WTC11 (cell line): ENCODE results near the gene ZNF648. TPM values are rescaled to one million over a fixed set of nuclear protein-coding genes. Genes with fewer than 3 reads are reported as not detected.

Experiments
- ATAC-seq: fragments of 200-7000 bp; cut with Tn5 transposase; 2 replicates; pipeline ENCODE4 v1.10.0; 2021; ENCODE audit warnings: mild to moderate bottlenecking, moderate library complexity
- CTCF ChIA-PET: fragments of 300-600 bp; sonication (Branson Sonifier 250); formaldehyde crosslinking; loops from one replicate; lab custom pipeline; 2021; ENCODE audit warnings: antibody characterized with exemption; lab: Charles Lee
- POLR2A ChIA-PET: fragments of 350-600 bp; sonication (Branson Sonifier 250); formaldehyde crosslinking; loops from one replicate; lab custom pipeline; 2021; ENCODE audit warnings: antibody characterized with exemption; lab: Charles Lee
- DNase-seq: peaks from one replicate; pipeline ENCODE4 v3.0.0; 2021; ENCODE audit warnings: low spot score
- H3K27ac Mint-ChIP-seq: 2 replicates; pipeline ENCODE4 v1.8.0; 2021; ENCODE audit warnings: mixed read lengths
- H3K27me3 Mint-ChIP-seq: 2 replicates; pipeline ENCODE4 v1.8.0; 2021; ENCODE audit warnings: low read depth, mild to moderate bottlenecking, moderate library complexity, mixed read lengths
- H3K36me3 Mint-ChIP-seq: 2 replicates; pipeline ENCODE4 v1.8.0; 2021; ENCODE audit warnings: mixed read lengths
- H3K4me1 Mint-ChIP-seq: 2 replicates; pipeline ENCODE4 v1.8.0; 2022; ENCODE audit warnings: mixed read lengths
- H3K4me3 Mint-ChIP-seq: 2 replicates; pipeline ENCODE4 v1.8.0; 2021; ENCODE audit warnings: mild to moderate bottlenecking, moderate library complexity, mixed read lengths
- H3K9me3 Mint-ChIP-seq: 2 replicates; pipeline ENCODE4 v1.8.0; 2021; ENCODE audit warnings: mixed read lengths
- AR ChIP-seq: fragments of 250-450 bp; sonication (Bioruptor Pico); IDR thresholded peaks from 2 replicates; pipeline ENCODE4 v1.9.0; 2021; ENCODE audit warnings: mild to moderate bottlenecking
- CREM ChIP-seq: sonication (generic); formaldehyde crosslinking; IDR thresholded peaks from 2 replicates; pipeline ENCODE4 v1.8.1; 2022; ENCODE audit warnings: mild to moderate bottlenecking, missing genetic modification reagents, moderate library complexity
- CTCF ChIP-seq: fragments of 200-600 bp; IDR thresholded peaks from 2 replicates; pipeline ENCODE4 v1.8.0; 2022; ENCODE audit warnings: antibody characterized with exemption
- ETV6 ChIP-seq: sonication (generic); formaldehyde crosslinking; IDR thresholded peaks from 2 replicates; pipeline ENCODE4 v1.8.1; 2022; ENCODE audit warnings: mild to moderate bottlenecking, missing genetic modification reagents
- FOXJ3 ChIP-seq: sonication (generic); formaldehyde crosslinking; IDR thresholded peaks from 2 replicates; pipeline ENCODE4 v1.9.0; 2021; ENCODE audit warnings: missing genetic modification reagents, mild to moderate bottlenecking, borderline replicate concordance
- NFATC4 ChIP-seq: fragments of 250-450 bp; sonication (Bioruptor Pico); IDR thresholded peaks from 2 replicates; pipeline ENCODE4 v1.9.0; 2021; ENCODE audit warnings: mild to moderate bottlenecking
- PRRX2 ChIP-seq: fragments of 250-450 bp; sonication (Bioruptor Pico); IDR thresholded peaks from 2 replicates; pipeline ENCODE4 v1.8.0; 2021; ENCODE audit warnings: mild to moderate bottlenecking
- RELA ChIP-seq: sonication (generic); formaldehyde crosslinking; IDR thresholded peaks from 2 replicates; pipeline ENCODE4 v1.8.1; 2022; ENCODE audit warnings: missing genetic modification reagents, mild to moderate bottlenecking, borderline replicate concordance
- RORB ChIP-seq: fragments of 250-450 bp; sonication (Bioruptor Pico); IDR thresholded peaks from 2 replicates; pipeline ENCODE4 v1.9.0; 2021; ENCODE audit warnings: mild to moderate bottlenecking
- USF2 ChIP-seq: sonication (generic); formaldehyde crosslinking; IDR thresholded peaks from 2 replicates; pipeline ENCODE4 v1.8.1; 2023; ENCODE audit warnings: mild to moderate bottlenecking, missing genetic modification reagents, moderate library complexity
- ZNF121 ChIP-seq: sonication (generic); formaldehyde crosslinking; IDR thresholded peaks from 2 replicates; pipeline ENCODE4 v1.8.0; 2023; ENCODE audit warnings: missing genetic modification reagents
- ZNF138 ChIP-seq: sonication (generic); formaldehyde crosslinking; conservative IDR thresholded peaks from 2 replicates; pipeline ENCODE4 v1.8.1; 2022; ENCODE audit warnings: mild to moderate bottlenecking, moderate library complexity, missing genetic modification reagents
- ZNF416 ChIP-seq: fragments of 250-450 bp; sonication (Bioruptor Pico); IDR thresholded peaks from 2 replicates; pipeline ENCODE4 v1.9.0; 2021; ENCODE audit warnings: mild to moderate bottlenecking, inconsistent platforms
- total RNA-seq: library from RNA; stranded (reverse); gene quantifications from 3 replicates; pipeline ENCODE4 v1.2.3, GENCODE V29; 2021
- TF ChIP-seq, protein P1 (sequence below): sonication (generic); formaldehyde crosslinking; IDR thresholded peaks from 2 replicates; pipeline ENCODE4 v1.8.1; 2022; ENCODE audit warnings: low read depth, missing genetic modification reagents, borderline replicate concordance
- TF ChIP-seq, protein P2 (sequence below): sonication (generic); formaldehyde crosslinking; IDR thresholded peaks from 2 replicates; pipeline ENCODE4 v1.8.0; 2022; ENCODE audit warnings: mild to moderate bottlenecking, missing genetic modification reagents

The ZNF648 gene
- total RNA-seq, 1 experiment from 2014 or later: 0.17 TPM

DNA sequence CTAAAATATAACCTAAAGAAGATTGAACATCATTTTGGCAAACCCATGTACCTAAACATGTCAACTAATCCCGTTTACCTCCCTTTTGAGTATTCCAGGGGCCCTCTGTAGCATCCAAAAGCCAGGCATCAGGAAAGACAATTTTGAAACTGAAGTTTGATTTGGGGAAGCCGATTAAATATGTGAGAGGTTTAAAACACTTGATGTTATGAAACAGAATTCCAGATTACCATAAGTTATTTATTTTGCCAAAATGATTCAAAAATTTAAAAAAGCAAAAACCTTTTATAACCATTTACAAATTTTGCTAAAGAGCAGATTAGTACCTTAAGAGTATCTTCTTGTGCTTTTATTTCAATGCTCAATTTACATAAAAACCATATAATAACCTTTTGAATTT is 23.3 kb downstream of the ZNF648 start (continued):
- no peak for TF ChIP-seq CREM (CRISPR knock-in tag)
- no peak for TF ChIP-seq ZNF416

GRCh38 chr1:182035097-182035770 is 26.3 kb downstream of the ZNF648 start:
- DNase-seq: peak; percentile 41
- no peak overlapping the region for H3K4me3 Mint-ChIP-seq
- ChIA-PET CTCF (interaction anchor here (1.6 to 1.7 kb wide), 2 partner anchors 19 to 31 kb away, joined by 4 to 5 read pairs; no protein-coding TSS in a partner anchor), POLR2A (no interaction called here)
- no peaks in the 10 kb centered on the region; the same call in 1 of the 2 replicates for H3K27me3 Mint-ChIP-seq
- ATAC-seq: peak; percentile 81
- peaks cover 42% of the 10 kb centered on the region for H3K36me3 Mint-ChIP-seq
- no peak overlapping the region for H3K27ac Mint-ChIP-seq
- H3K4me1 Mint-ChIP-seq: peaks cover 7% of the 10 kb centered on the region
- H3K9me3 Mint-ChIP-seq: peaks cover 50% of the 10 kb centered on the region
- TF ChIP-seq USF2 (CRISPR knock-in tag): no peak
- TF ChIP-seq CTCF: peak; percentile 48

- DNase-seq (no peak), ATAC-seq (no peak)
- ChIA-PET POLR2A (no interaction called here), CTCF (no interaction called here)
- Mint-ChIP-seq H3K27ac (no peak overlapping the region), H3K4me3 (no peak overlapping the region), H3K27me3 (no peaks in the 10 kb centered on the region; the same call in 1 of the 2 replicates), H3K9me3 (peaks cover 24% of the 10 kb centered on the region), H3K36me3 (peaks cover 17% of the 10 kb centered on the region), H3K4me1 (peaks cover 17% of the 10 kb centered on the region)
- TF ChIP-seq PRRX2: no peak
- no peak for TF ChIP-seq NFATC4 (CRISPR knock-in tag)
- no peak for TF ChIP-seq RELA (CRISPR knock-in tag)
- no peak for TF ChIP-seq FOXJ3
- TF ChIP-seq RORB (CRISPR knock-in tag): no peak
- TF ChIP-seq ETV6 (CRISPR knock-in tag): no peak
- TF ChIP-seq AR: no peak
Observed at GRCh38 chr1:182032251-182032650, 29.3 kb downstream of the ZNF648 start.

DNA sequence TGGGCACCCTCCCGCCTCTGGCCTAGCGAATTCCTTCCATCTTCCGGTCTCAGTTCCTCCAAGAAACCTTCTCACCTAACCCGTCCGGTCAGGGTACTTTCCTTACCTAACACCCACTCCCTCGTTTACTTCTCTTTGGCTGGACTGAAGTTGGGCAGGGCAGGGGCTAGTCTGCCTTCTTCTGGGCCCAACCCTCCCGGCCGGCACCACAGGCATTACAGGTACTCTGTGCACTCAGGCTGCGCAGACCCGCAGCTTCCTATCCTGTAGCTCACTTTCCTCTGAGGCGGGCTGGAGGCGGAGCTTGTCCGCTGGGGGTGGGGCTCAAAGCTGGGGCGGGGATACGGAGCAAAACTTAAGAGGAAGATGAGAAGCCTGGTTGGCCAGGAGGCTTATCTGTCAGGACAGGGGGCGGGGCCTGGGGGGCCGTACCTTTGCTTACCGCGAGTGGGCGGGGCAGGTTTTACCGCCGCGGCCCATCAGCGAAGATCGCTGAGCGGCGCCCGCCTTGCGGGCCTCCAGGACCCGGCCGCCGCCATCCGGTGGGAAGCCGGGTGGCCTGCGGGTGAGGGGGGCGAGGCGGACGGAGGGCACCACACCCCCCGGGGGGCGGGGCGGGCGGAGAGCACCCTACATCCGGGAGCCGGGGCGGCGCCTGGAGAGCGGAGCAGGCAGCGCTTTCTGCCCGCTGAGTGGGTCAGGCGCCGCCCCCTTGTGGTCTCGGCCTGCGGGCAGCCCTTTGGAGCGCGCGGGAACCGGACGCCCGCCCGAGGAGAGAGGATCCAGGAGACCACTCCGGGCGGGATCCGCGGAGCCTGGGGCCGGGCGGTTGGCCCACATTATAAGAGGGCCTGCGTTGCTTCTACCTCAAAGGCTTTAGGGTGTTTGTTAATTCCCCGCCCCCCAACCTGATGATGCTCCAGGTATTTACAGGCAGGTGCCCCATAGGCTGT is 31.9 kb downstream of the ZNF648 start:
- no peaks in the 10 kb centered on the region; the same call in 1 of the 2 replicates for H3K27me3 Mint-ChIP-seq
- ChIA-PET CTCF (interaction anchor here (0.8 to 2.3 kb wide), 5 partner anchors 25 to 757 kb away, joined by 3 to 11 read pairs (median 5); no protein-coding TSS in a partner anchor), POLR2A (interaction anchor here (0.6 to 1.3 kb wide), 3 partner anchors 8 to 26 kb away, joined by 3 to 4 read pairs (median 3); no protein-coding TSS in a partner anchor)
- H3K4me3 Mint-ChIP-seq: peak overlapping the region; percentile 97
- H3K27ac Mint-ChIP-seq: peak overlapping the region; percentile 100
- ATAC-seq (peak; percentile 95), DNase-seq (peak; percentile 99)
- H3K36me3 Mint-ChIP-seq: no peaks in the 10 kb centered on the region
- H3K4me1 Mint-ChIP-seq: peaks cover 13% of the 10 kb centered on the region
- no peaks in the 10 kb centered on the region for H3K9me3 Mint-ChIP-seq
- TF ChIP-seq ZNF138 (CRISPR knock-in tag): 0 out of 2 replicates have a peak, but pooled peaks have one; percentile 14
- TF ChIP-seq ZNF121 (CRISPR knock-in tag): no peak
- peak; percentile 35; the same call in 1 of the 2 replicates for TF ChIP-seq CTCF
- TF ChIP-seq, protein P1, sequence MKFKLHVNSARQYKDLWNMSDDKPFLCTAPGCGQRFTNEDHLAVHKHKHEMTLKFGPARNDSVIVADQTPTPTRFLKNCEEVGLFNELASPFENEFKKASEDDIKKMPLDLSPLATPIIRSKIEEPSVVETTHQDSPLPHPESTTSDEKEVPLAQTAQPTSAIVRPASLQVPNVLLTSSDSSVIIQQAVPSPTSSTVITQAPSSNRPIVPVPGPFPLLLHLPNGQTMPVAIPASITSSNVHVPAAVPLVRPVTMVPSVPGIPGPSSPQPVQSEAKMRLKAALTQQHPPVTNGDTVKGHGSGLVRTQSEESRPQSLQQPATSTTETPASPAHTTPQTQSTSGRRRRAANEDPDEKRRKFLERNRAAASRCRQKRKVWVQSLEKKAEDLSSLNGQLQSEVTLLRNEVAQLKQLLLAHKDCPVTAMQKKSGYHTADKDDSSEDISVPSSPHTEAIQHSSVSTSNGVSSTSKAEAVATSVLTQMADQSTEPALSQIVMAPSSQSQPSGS (CRISPR knock-in tag): no peak
- TF ChIP-seq, protein P2, sequence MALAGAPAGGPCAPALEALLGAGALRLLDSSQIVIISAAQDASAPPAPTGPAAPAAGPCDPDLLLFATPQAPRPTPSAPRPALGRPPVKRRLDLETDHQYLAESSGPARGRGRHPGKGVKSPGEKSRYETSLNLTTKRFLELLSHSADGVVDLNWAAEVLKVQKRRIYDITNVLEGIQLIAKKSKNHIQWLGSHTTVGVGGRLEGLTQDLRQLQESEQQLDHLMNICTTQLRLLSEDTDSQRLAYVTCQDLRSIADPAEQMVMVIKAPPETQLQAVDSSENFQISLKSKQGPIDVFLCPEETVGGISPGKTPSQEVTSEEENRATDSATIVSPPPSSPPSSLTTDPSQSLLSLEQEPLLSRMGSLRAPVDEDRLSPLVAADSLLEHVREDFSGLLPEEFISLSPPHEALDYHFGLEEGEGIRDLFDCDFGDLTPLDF (CRISPR knock-in tag): no peak
